Panc1 (cell line): ENCODE measurements around the gene KCNMA1. TPM values are rescaled to one million over a fixed set of nuclear protein-coding genes. Genes with fewer than 3 reads are reported as not detected.

Source experiments
- ATAC-seq: fragments of 200-7000 bp; cut with Tn5 transposase; 2 replicates; pipeline ENCODE4 v1.9.1; 2020; ENCODE audit warnings: mild to moderate bottlenecking, moderate library complexity
- BruUV-seq: library from RNA; stranded (reverse); fragments of 400-500 nt; replicated peaks from 2 replicates; lab custom pipeline; 2021; lab: Mats Ljungman, UMichigan
- CTCF ChIA-PET: fragments of 300-600 bp; sonication (Branson Sonifier 250); formaldehyde crosslinking; loops from one replicate; lab custom pipeline; 2022; ENCODE audit warnings: antibody characterized with exemption; lab: Charles Lee
- POLR2A ChIA-PET: fragments of 300-600 bp; sonication (Branson Sonifier 250); formaldehyde crosslinking; loops from one replicate; lab custom pipeline; 2022; ENCODE audit warnings: antibody characterized with exemption; lab: Charles Lee
- DNase-seq: peaks from one replicate; pipeline ENCODE4 v3.0.0-alpha.2; 2010; ENCODE audit warnings: low read depth, low spot score
- H3K27ac ChIP-seq: 2 replicates; pipeline ENCODE4 v1.5.1; 2011; ENCODE audit warnings: mild to moderate bottlenecking, low read length, inconsistent platforms
- H3K27me3 ChIP-seq: fragments of 200-500 bp; sonication (Bioruptor generic); 2 replicates; pipeline ENCODE4 v1.6.0; 2014; ENCODE audit warnings: low read length, inconsistent platforms; ENCODE audit not compliant: control insufficient read depth, insufficient read depth
- H3K36me3 ChIP-seq: fragments of 200-500 bp; sonication (Bioruptor generic); 2 replicates; pipeline ENCODE4 v1.5.1; 2014; ENCODE audit warnings: inconsistent platforms, mild to moderate bottlenecking, low read length, moderate library complexity; ENCODE audit not compliant: control insufficient read depth, insufficient read depth
- H3K4me1 ChIP-seq: 2 replicates; pipeline ENCODE4 v1.5.1; 2011; ENCODE audit warnings: inconsistent platforms, mild to moderate bottlenecking, low read length, moderate library complexity; ENCODE audit not compliant: control insufficient read depth, insufficient read depth
- H3K4me3 ChIP-seq, 2 experiments: 2 replicates each; pipeline ENCODE4 v1.5.1; 2011 to 2012; ENCODE audit warnings: low read depth in 2 of 2, low read length in 2 of 2, mild to moderate bottlenecking in 2 of 2, inconsistent platforms in 1 of 2, moderate library complexity in 1 of 2
- H3K9me3 ChIP-seq: fragments of 200-500 bp; sonication (Bioruptor generic); 2 replicates; pipeline ENCODE4 v1.5.1; 2014; ENCODE audit warnings: low read depth, mild to moderate bottlenecking, inconsistent platforms, low read length, moderate library complexity; ENCODE audit not compliant: control insufficient read depth, insufficient read depth
- CTCF ChIP-seq: fragments of 450-650 bp; IDR thresholded peaks from 2 replicates; pipeline ENCODE4 v1.5.1; 2017; ENCODE audit warnings: mild to moderate bottlenecking
- POLR2AphosphoS5 ChIP-seq: IDR thresholded peaks from 2 replicates; pipeline ENCODE4 v1.6.1; 2012; ENCODE audit warnings: mild to moderate bottlenecking, low read depth, low read length, moderate library complexity
- REST ChIP-seq, 2 experiments: IDR thresholded peaks; 2 replicates each; pipeline ENCODE4 v1.6.1; 2011 to 2012; ENCODE audit warnings: low read depth in 2 of 2, control low read depth in 1 of 2, low read length in 1 of 2, mild to moderate bottlenecking in 1 of 2, moderate library complexity in 1 of 2; ENCODE audit not compliant: insufficient read depth in 1 of 2
- SIN3A ChIP-seq: IDR thresholded peaks from 2 replicates; pipeline ENCODE4 v1.6.1; 2012; ENCODE audit warnings: low read depth, mild to moderate bottlenecking, low read length, moderate library complexity, borderline replicate concordance; ENCODE audit not compliant: insufficient read depth
- TCF7L2 ChIP-seq: IDR thresholded peaks from 2 replicates; pipeline ENCODE4 v1.6.1; 2011; ENCODE audit warnings: mild to moderate bottlenecking, low read depth, low read length, inconsistent platforms
- in situ Hi-C: cut with HindIII; loops from 2 replicates; pipeline ENCODE4 v1.10.0; 2016; ENCODE audit warnings: low sequenced_read_pairs, low pct_unique_long_range_greater_than_20kb
- intact Hi-C: fragments of 100-400 bp; cut with micrococcal nuclease; formaldehyde crosslinking; loops from one replicate; pipeline ENCODE4 v1.10.0; 2022; ENCODE audit not compliant: unreplicated experiment
- total RNA-seq: library from RNA; stranded (reverse); gene quantifications from one replicate; pipeline ENCODE4 v1.2.1, GENCODE V29; 2021; ENCODE audit not compliant: unreplicated experiment

KCNMA1 gene
- total RNA-seq, 1 experiment from 2014 or later, result 91.9 TPM

- Histone ChIP-seq H3K4me3 (no peak overlapping the region), H3K27ac (no peak overlapping the region), H3K4me1 (no peaks in the 10 kb centered on the region), H3K9me3 (no peaks in the 10 kb centered on the region), H3K36me3 (no peaks in the 10 kb centered on the region), H3K27me3 (no peaks in the 10 kb centered on the region)
- DNase-seq (no peak), ATAC-seq (no peak)
- in situ Hi-C loops (no loop called here), intact Hi-C loops (no loop called here)
- POLR2A ChIA-PET, result no interaction called here
- no TSS peak for BruUV-seq
- CTCF ChIA-PET, result no interaction called here
- TF ChIP-seq POLR2AphosphoS5 (no peak), TCF7L2 (no peak), SIN3A (no peak), CTCF (no peak), REST (IDR thresholded peaks at IDR 0.05; ENCODE audit: insufficient read depth in 1 of 2, low read depth in 2 of 2, low read length in 1 of 2) (no peak)
Observed at GRCh38 chr10:77147871-77148270, 489.7 kb downstream of the KCNMA1 start.

GRCh38 chr10:77146712-77147336 lies 490.8 kb downstream of the KCNMA1 start:
- no peaks in the 10 kb centered on the region for H3K9me3 ChIP-seq
- no TSS peak for BruUV-seq
- POLR2A ChIA-PET, result no interaction called here
- H3K36me3 ChIP-seq, result no peaks in the 10 kb centered on the region
- no peak overlapping the region for H3K27ac ChIP-seq
- no peaks in the 10 kb centered on the region for H3K27me3 ChIP-seq
- no peak for ATAC-seq
- no peak for TF ChIP-seq TCF7L2
- TF ChIP-seq CTCF, result no peak
- no peak for TF ChIP-seq SIN3A
- TF ChIP-seq REST (IDR thresholded peaks at IDR 0.05; ENCODE audit: insufficient read depth in 1 of 2, low read depth in 2 of 2, low read length in 1 of 2), result no peak
- TF ChIP-seq POLR2AphosphoS5, result no peak
- H3K4me3 ChIP-seq, result no peak overlapping the region
- CTCF ChIA-PET, result no interaction called here
- in situ Hi-C loops (no loop called here), intact Hi-C loops (no loop called here)
- H3K4me1 ChIP-seq, result no peaks in the 10 kb centered on the region
- DNase-seq, result no peak
